Activated CD4-positive, alpha-beta memory T cell treated with anti-CD3 and anti-CD28 coated beads, Interleukin-2, amount 10 ng/mL, durations not matched to agents 7 days and 5 days (primary cell): ENCODE results near the gene ADPGK. TPM values are rescaled to one million over a fixed set of nuclear protein-coding genes. Genes with fewer than 3 reads are reported as not detected.
"Not testable (repeated sequence)": the region's sequence is repeated elsewhere in the genome, so short reads cannot be mapped to it uniquely, and the experiment has no call there.

ENCODE experiments used
- CTCF ChIA-PET: fragments of 350-600 bp; sonication (Branson Sonifier 250); formaldehyde crosslinking; loops from one replicate; lab custom pipeline; 2021; ENCODE audit warnings: antibody characterized with exemption, inconsistent platforms; lab: Charles Lee
- POLR2A ChIA-PET: fragments of 350-600 bp; sonication (Branson Sonifier 250); formaldehyde crosslinking; loops from one replicate; lab custom pipeline; 2021; ENCODE audit warnings: antibody characterized with exemption; lab: Charles Lee
- DNase-seq: peaks from one replicate; pipeline ENCODE4 v3.0.0-alpha.2; 2020
- H3K27ac Mint-ChIP-seq: one replicate; pipeline ENCODE4 v1.8.0; 2021; ENCODE audit warnings: mild to moderate bottlenecking, mixed read lengths
- H3K27me3 Mint-ChIP-seq: one replicate; pipeline ENCODE4 v1.8.0; 2021; ENCODE audit warnings: mixed read lengths
- H3K36me3 Mint-ChIP-seq: one replicate; pipeline ENCODE4 v1.8.0; 2021; ENCODE audit warnings: low read depth, mixed read lengths
- H3K4me1 Mint-ChIP-seq: one replicate; pipeline ENCODE4 v1.8.0; 2021; ENCODE audit warnings: mixed read lengths
- H3K4me3 Mint-ChIP-seq: one replicate; pipeline ENCODE4 v1.8.0; 2021; ENCODE audit warnings: mild to moderate bottlenecking, mixed read lengths
- H3K9me3 Mint-ChIP-seq: one replicate; pipeline ENCODE4 v1.8.0; 2021; ENCODE audit warnings: mixed read lengths
- total RNA-seq, 2 experiments: library from RNA; stranded (reverse); gene quantifications; one replicate each; pipeline ENCODE4 v1.2.3, GENCODE V29; 2021

Gene ADPGK
- total RNA-seq = 10 to 100 TPM; 83.6 to 84.7 TPM

GRCh38 chr15:72783640-72784455 is at the start of gene ADPGK:
ADPGK (minus strand) TSS chr15:72783758; CDS start chr15:72783691, 67 bp downstream.
- Mint-ChIP-seq H3K9me3 (no peaks in the 10 kb centered on the region), H3K27ac (peak within 1 kb of the TSS; percentile 98), H3K27me3 (no peaks in the 10 kb centered on the region), H3K36me3 (peaks cover 32% of the 10 kb centered on the region), H3K4me1 (peaks cover 76% of the 10 kb centered on the region), H3K4me3 (peak within 1 kb of the TSS; percentile 93)
- ChIA-PET POLR2A (interaction anchor here (0.7 to 3.7 kb wide), 18 partner anchors 9 to 457 kb away, joined by 3 to 23 read pairs (median 4); partner anchors contain the start of gene HEXA), CTCF (interaction anchor here (0.7 to 1.8 kb wide), 10 partner anchors 10 to 850 kb away, joined by 3 to 11 read pairs (median 4); partner anchors contain the start of genes BBS4 and HIGD2B)
- peak; percentile 95 for DNase-seq

- Mint-ChIP-seq H3K9me3 (no peaks in the 10 kb centered on the region), H3K27me3 (peaks cover 28% of the 10 kb centered on the region), H3K36me3 (no peaks in the 10 kb centered on the region), H3K4me1 (no peaks in the 10 kb centered on the region), H3K27ac (no peak overlapping the region), H3K4me3 (no peak overlapping the region)
- CTCF ChIA-PET = no interaction called here
- POLR2A ChIA-PET = no interaction called here
- no peak for DNase-seq
Observed at GRCh38 chr15:72827226-72827625, 43.7 kb upstream of the ADPGK start.

GRCh38 chr15:72826611-72827010 is 43.1 kb upstream of the ADPGK start:
- ChIA-PET CTCF (no interaction called here), POLR2A (no interaction called here)
- no peak overlapping the region for H3K27ac Mint-ChIP-seq
- no peaks in the 10 kb centered on the region for H3K36me3 Mint-ChIP-seq
- H3K4me1 Mint-ChIP-seq = no peaks in the 10 kb centered on the region
- H3K4me3 Mint-ChIP-seq = no peak overlapping the region
- DNase-seq = no peak
- H3K9me3 Mint-ChIP-seq = no peaks in the 10 kb centered on the region
- H3K27me3 Mint-ChIP-seq = peaks cover 23% of the 10 kb centered on the region

GRCh38 chr15:72825829-72826228 is 42.3 kb upstream of the ADPGK start:
- Mint-ChIP-seq H3K27me3 (peaks cover 17% of the 10 kb centered on the region), H3K4me3 (no peak overlapping the region)

GRCh38 chr15:72824781-72825180 is 41.2 kb upstream of the ADPGK start:
- no peaks in the 10 kb centered on the region for H3K4me1 Mint-ChIP-seq
- no peak overlapping the region for H3K4me3 Mint-ChIP-seq
- CTCF ChIA-PET = no interaction called here
- no peaks in the 10 kb centered on the region for H3K36me3 Mint-ChIP-seq
- H3K27me3 Mint-ChIP-seq = peaks cover 14% of the 10 kb centered on the region
- DNase-seq = no peak
- POLR2A ChIA-PET = no interaction called here
- H3K27ac Mint-ChIP-seq = no peak overlapping the region
- no peaks in the 10 kb centered on the region for H3K9me3 Mint-ChIP-seq

More at GRCh38 chr15:72825829-72826228, 42.3 kb upstream of the ADPGK start:
- Mint-ChIP-seq H3K36me3 (no peaks in the 10 kb centered on the region), H3K9me3 (no peaks in the 10 kb centered on the region), H3K4me1 (no peaks in the 10 kb centered on the region), H3K27ac (no peak overlapping the region)
- ChIA-PET CTCF (no interaction called here), POLR2A (no interaction called here)
- no peak for DNase-seq

- Mint-ChIP-seq H3K27me3 (peaks cover 15% of the 10 kb centered on the region), H3K4me3 (no peak overlapping the region), H3K4me1 (no peaks in the 10 kb centered on the region), H3K9me3 (no peaks in the 10 kb centered on the region), H3K36me3 (no peaks in the 10 kb centered on the region), H3K27ac (no peak overlapping the region)
- ChIA-PET CTCF (no interaction called here), POLR2A (interaction anchor here (1.1 kb wide), 1 partner anchor 11 kb away, joined by 3 read pairs; no protein-coding TSS in a partner anchor)
- DNase-seq = no peak
Observed at GRCh38 chr15:72824112-72824511, 40.6 kb upstream of the ADPGK start.

- POLR2A ChIA-PET = no interaction called here
- H3K4me3 Mint-ChIP-seq = no peak overlapping the region
Observed at GRCh38 chr15:72820278-72820677, 36.7 kb upstream of the ADPGK start.

GRCh38 chr15:72818632-72819031 is 35.1 kb upstream of the ADPGK start:
- no peaks in the 10 kb centered on the region for H3K36me3 Mint-ChIP-seq
- CTCF ChIA-PET = no interaction called here
- H3K4me3 Mint-ChIP-seq = no peak overlapping the region
- peaks cover 23% of the 10 kb centered on the region for H3K27me3 Mint-ChIP-seq
- no peaks in the 10 kb centered on the region for H3K4me1 Mint-ChIP-seq
- H3K9me3 Mint-ChIP-seq = no peaks in the 10 kb centered on the region
- no peak for DNase-seq
- H3K27ac Mint-ChIP-seq = no peak overlapping the region
- POLR2A ChIA-PET = no interaction called here

More at GRCh38 chr15:72820278-72820677, 36.7 kb upstream of the ADPGK start:
- H3K27ac Mint-ChIP-seq = no peak overlapping the region
- peaks cover 20% of the 10 kb centered on the region for H3K27me3 Mint-ChIP-seq
- H3K36me3 Mint-ChIP-seq = no peaks in the 10 kb centered on the region
- CTCF ChIA-PET = no interaction called here
- DNase-seq = no peak
- no peaks in the 10 kb centered on the region for H3K4me1 Mint-ChIP-seq
- H3K9me3 Mint-ChIP-seq = no peaks in the 10 kb centered on the region

- ChIA-PET POLR2A (interaction anchor here (0.8 kb wide), 1 partner anchor 10 kb away, joined by 3 read pairs; no protein-coding TSS in a partner anchor), CTCF (no interaction called here)
- H3K27ac Mint-ChIP-seq = no peak overlapping the region
- DNase-seq = no peak
- H3K4me3 Mint-ChIP-seq = no peak overlapping the region
- peaks cover 20% of the 10 kb centered on the region for H3K4me1 Mint-ChIP-seq
- no peaks in the 10 kb centered on the region for H3K9me3 Mint-ChIP-seq
- H3K27me3 Mint-ChIP-seq = peaks cover 20% of the 10 kb centered on the region
- H3K36me3 Mint-ChIP-seq = no peaks in the 10 kb centered on the region
Observed at GRCh38 chr15:72813345-72814004, 29.9 kb upstream of the ADPGK start.

- ChIA-PET POLR2A (interaction anchor here (0.7 to 1.1 kb wide), 3 partner anchors 12 to 27 kb away, joined by 3 to 4 read pairs (median 3); no protein-coding TSS in a partner anchor), CTCF (interaction anchor here (0.7 to 1.3 kb wide), 4 partner anchors 25 to 456 kb away, joined by 3 to 4 read pairs (median 3); no protein-coding TSS in a partner anchor)
- H3K4me3 Mint-ChIP-seq = no peak overlapping the region
- peaks cover 10% of the 10 kb centered on the region for H3K27me3 Mint-ChIP-seq
- H3K27ac Mint-ChIP-seq = peak overlapping the region; percentile 64
- peaks cover 24% of the 10 kb centered on the region for H3K4me1 Mint-ChIP-seq
- no peaks in the 10 kb centered on the region for H3K36me3 Mint-ChIP-seq
- DNase-seq = peak; percentile 62
- H3K9me3 Mint-ChIP-seq = no peaks in the 10 kb centered on the region
Observed at GRCh38 chr15:72809329-72809728, 25.8 kb upstream of the ADPGK start.

- H3K27ac Mint-ChIP-seq, DNase-seq, POLR2A ChIA-PET, H3K36me3 Mint-ChIP-seq, H3K27me3 Mint-ChIP-seq, CTCF ChIA-PET, H3K9me3 Mint-ChIP-seq, H3K4me3 Mint-ChIP-seq: not testable (repeated sequence)
- H3K4me1 Mint-ChIP-seq = peaks cover 24% of the 10 kb centered on the region
Observed at GRCh38 chr15:72807346-72807745, 23.8 kb upstream of the ADPGK start.

GRCh38 chr15:72803006-72803405 is 19.4 kb upstream of the ADPGK start:
- no peak for DNase-seq
- H3K36me3 Mint-ChIP-seq = no peaks in the 10 kb centered on the region
- ChIA-PET CTCF (no interaction called here), POLR2A (no interaction called here)
- H3K4me1 Mint-ChIP-seq = no peaks in the 10 kb centered on the region
- no peak overlapping the region for H3K27ac Mint-ChIP-seq
- peaks cover 19% of the 10 kb centered on the region for H3K27me3 Mint-ChIP-seq
- H3K9me3 Mint-ChIP-seq = no peaks in the 10 kb centered on the region
- no peak overlapping the region for H3K4me3 Mint-ChIP-seq
